ENCODE results near the gene UBL7.
A peak's percentile ranks its signal among the peaks of the same experiment; 100 is the strongest.

Gene UBL7

GRCh38 chr15:74406517-74406916, 54.4 kb downstream of the UBL7 start:
- no peak for DNase-seq

GRCh38 chr15:74405823-74406222, 55.1 kb downstream of the UBL7 start:
- no peak for DNase-seq

DNA sequence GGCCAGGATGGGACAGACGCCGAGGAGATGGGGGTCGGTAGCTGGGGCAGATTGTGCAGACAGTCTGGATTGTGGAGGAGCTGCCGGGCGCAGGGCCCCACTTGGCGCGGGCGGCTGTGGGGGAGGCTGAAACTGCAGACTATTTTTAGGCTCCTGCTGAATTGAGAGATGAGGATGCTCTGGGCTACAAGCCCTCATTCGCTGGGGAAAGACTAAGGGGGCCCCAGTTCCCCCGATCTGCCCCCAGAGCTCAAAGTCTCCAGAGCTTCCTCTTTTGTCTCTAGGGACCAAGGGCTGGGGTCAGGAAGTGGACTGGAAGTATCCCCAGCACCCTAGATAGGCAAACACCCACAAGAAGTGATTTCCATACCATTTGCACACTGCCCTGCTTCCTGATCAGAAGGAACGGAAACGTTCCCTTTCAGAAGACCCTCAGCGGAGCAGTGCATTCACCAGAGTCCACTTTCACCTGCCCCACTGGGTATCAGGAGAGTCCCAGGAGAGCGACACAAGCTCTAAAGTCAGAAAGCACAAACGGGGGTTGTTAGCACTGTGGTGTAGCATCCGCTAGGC, 56.9 kb downstream of the UBL7 start:
- DNase-seq: no peak

- DNase-seq: no peak
Observed at GRCh38 chr15:74403588-74403919, 57.4 kb downstream of the UBL7 start.

GRCh38 chr15:74402873-74403587, 57.9 kb downstream of the UBL7 start:
- DNase-seq: peak; percentile 73

DNA sequence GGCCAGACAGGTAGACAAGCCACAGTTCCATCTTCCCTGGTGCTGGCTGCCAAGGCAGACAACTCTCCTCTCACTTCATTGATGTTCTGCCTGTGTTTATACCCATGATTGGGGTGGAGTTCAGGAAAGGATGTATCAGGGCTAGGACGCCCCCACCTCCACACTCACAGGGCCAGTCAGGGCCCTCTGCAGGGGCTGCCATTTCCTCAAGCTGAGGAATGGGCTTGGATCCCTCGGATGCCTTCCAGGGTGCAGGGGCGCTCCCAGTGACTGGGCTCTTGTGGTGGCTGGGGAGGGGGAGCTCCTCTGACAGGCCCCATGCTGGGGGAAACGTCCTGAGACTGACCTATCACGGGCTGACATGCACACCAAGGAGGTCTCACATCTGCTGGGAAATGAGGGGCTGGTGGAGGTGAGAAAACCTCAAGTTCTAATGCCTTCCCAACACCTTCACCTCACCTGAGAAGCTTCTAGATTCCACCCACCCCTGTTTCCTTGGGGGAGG, 58.6 kb downstream of the UBL7 start:
- DNase-seq: no peak

- peak; percentile 22 for DNase-seq
Observed at GRCh38 chr15:74400915-74401757, 59.8 kb downstream of the UBL7 start.

GRCh38 chr15:74400313-74400860, 60.6 kb downstream of the UBL7 start:
- DNase-seq: peak; percentile 25

DNA sequence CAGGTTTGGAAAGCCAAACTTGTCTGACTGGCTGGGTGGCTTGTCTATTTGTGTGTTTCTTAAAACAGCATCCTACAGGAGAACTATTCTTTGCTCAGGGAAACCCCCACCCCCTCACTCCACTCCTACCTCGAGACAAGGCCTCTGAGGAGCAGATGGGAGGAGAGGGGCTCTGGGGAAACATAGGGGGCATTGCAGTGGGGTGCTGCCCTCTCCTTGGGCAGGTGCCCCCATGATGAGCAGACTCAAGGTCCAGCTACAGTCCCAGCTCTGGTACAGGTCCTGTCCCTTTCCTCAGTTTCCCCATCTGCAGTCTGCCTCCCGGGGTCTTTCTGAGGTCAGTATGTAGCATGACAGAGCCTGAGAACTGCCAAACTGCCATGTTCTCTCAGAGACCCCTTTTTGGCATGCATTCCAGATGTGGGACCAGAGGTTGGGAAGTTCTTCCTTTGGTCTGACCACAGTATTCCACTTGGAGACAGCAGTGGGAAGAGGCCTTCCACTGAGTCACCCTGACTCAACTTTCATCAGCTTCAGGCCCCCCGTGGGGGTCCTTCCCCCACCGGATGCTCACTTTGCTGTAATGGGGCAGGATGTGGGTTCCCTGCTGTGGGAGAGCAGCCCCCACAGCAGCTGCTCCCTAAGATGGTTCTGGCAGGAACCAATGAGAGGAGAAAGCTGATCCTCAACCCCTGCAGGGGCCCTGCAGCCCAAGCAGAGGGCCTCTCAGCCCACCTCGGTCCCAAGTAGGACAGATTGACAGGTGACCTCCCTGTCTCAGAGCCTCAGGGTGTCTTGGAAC, 61.2 kb downstream of the UBL7 start:
- DNase-seq: no peak

GRCh38 chr15:74399100-74399499, 61.9 kb downstream of the UBL7 start:
- no peak for DNase-seq

DNA sequence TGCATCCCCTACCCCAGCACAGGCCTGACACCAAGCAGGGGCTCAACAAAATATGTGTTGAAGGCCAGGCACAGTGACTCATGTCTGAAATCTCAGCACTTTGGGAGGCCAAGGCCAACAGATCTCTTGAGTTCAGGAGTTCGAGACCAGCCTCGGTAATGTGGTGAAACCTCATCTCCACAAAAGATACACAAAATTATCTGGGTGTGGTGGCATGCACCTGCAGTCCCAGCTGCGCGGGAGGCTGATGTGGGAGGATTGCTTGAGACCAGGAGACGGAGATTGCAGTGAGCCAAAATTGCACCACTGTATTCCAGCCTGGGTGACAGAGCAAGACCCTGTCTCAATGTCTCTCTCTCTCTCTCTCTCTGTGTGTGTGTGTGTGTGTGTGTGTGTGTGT, 62.8 kb downstream of the UBL7 start:
- no peak for DNase-seq

- DNase-seq: peak; percentile 64
Observed at GRCh38 chr15:74397239-74398068, 63.5 kb downstream of the UBL7 start.

DNA sequence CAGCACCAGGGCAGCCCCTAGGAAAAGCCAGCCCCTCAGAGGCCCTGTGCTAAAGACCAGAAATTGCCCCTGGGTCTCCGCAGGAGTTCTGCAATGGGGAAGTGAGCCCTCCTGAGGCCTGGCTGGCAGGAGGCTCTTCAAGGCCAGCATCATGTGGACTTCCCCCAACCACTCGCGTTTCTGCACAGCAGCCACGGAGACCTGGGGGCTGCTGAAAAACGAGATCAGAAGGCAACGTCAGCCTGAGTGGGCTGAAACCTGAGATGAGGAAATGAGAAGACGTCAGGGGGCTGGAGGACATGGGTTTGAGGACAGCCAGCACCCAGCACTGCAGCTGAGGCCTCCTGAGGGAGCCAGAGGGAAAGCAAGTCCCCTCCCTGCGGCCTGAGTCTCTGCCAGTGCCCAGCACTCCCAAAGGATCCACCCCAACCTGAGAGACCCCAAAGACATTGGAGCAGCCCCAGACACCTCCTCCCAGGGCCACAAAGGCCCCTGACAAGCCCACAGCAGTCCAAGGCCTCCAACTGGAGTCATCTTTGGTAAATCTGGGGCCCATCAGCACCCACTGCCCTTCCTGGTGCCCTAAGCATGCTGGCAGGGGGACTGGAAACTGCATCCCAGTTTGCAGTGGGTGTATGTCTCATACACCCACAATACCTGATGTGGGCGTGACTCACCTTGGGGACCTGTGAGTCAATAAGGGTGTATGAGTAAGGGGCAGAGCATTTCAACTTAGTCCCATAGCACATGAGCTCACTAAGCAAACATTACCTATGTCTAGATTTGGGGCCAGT, 64.3 kb downstream of the UBL7 start:
- peak; percentile 84 for DNase-seq

- no peak for DNase-seq
Observed at GRCh38 chr15:74396146-74396438, 64.9 kb downstream of the UBL7 start.

Data from CD4-positive, alpha-beta T cell treated with Interferon gamma for 1 hour (primary cell).